IMR-90 (cell line): ENCODE measurements around the gene TENT5C. TPM values are rescaled to one million over a fixed set of nuclear protein-coding genes. Genes with fewer than 3 reads are reported as not detected.

Source experiments
- ATAC-seq: fragments of 200-7000 bp; cut with Tn5 transposase; 2 replicates; pipeline ENCODE4 v1.9.1; 2020; ENCODE audit warnings: low read depth, mild to moderate bottlenecking, moderate library complexity
- BruUV-seq: library from RNA; stranded (reverse); fragments of 400-500 nt; replicated peaks from 2 replicates; lab custom pipeline; 2021; lab: Mats Ljungman, UMichigan
- CTCF ChIA-PET: fragments of 300-600 bp; formaldehyde crosslinking; extraction: SDS; loops from one replicate; lab custom pipeline; 2021; ENCODE audit warnings: antibody characterized with exemption; lab: Yijun Ruan, JAX
- POLR2A ChIA-PET: fragments of 300-600 bp; sonication (Branson Sonifier 250); formaldehyde crosslinking; loops from one replicate; lab custom pipeline; 2022; ENCODE audit warnings: antibody characterized with exemption; ENCODE audit not compliant: unreplicated experiment; lab: Charles Lee
- DNase-seq: peaks from one replicate; pipeline ENCODE4 v3.0.0; 2013
- H2AFZ ChIP-seq: replicated peaks from 2 replicates; pipeline ENCODE3; 2013; ENCODE audit warnings: low read length, mild to moderate bottlenecking; ENCODE audit not compliant: poor library complexity
- H2AK5ac ChIP-seq: 2 replicates; pipeline ENCODE4 v1.6.1; 2013; ENCODE audit warnings: low read depth, low read length, inconsistent platforms
- H2AK9ac ChIP-seq: replicated peaks from 2 replicates; pipeline ENCODE3; 2013; ENCODE audit warnings: mild to moderate bottlenecking, low read depth, low read length, moderate library complexity; ENCODE audit not compliant: poor library complexity
- H2BK120ac ChIP-seq: 2 replicates; pipeline ENCODE4 v1.6.1; 2013; ENCODE audit warnings: low read depth, low read length, inconsistent platforms
- H2BK15ac ChIP-seq: 3 replicates; pipeline ENCODE4 v1.6.1; 2013; ENCODE audit warnings: low read depth, low read length, inconsistent platforms
- H2BK20ac ChIP-seq: 2 replicates; pipeline ENCODE4 v1.6.1; 2013; ENCODE audit warnings: low read depth, mild to moderate bottlenecking, inconsistent platforms, low read length, moderate library complexity
- H2BK5ac ChIP-seq: 2 replicates; pipeline ENCODE4 v1.6.1; 2013; ENCODE audit warnings: mild to moderate bottlenecking, low read depth, low read length, inconsistent platforms; ENCODE audit not compliant: poor library complexity, severe bottlenecking
- H3K14ac ChIP-seq: replicated peaks from 2 replicates; pipeline ENCODE4 v1.6.1; 2013; ENCODE audit warnings: low read depth, low read length, inconsistent platforms
- H3K18ac ChIP-seq: 2 replicates; pipeline ENCODE4 v1.6.1; 2013; ENCODE audit warnings: low read depth, low read length, control low read depth
- H3K23ac ChIP-seq: 2 replicates; pipeline ENCODE4 v1.6.1; 2013; ENCODE audit warnings: low read depth, low read length, inconsistent platforms
- H3K27ac ChIP-seq: 2 replicates; pipeline ENCODE4 v1.5.1; 2013; ENCODE audit warnings: mild to moderate bottlenecking, control low read depth, low read length; ENCODE audit not compliant: insufficient read depth
- H3K27me3 ChIP-seq: 2 replicates; pipeline ENCODE4 v1.6.1; 2013; ENCODE audit warnings: low read length; ENCODE audit not compliant: control insufficient read depth, insufficient read depth
- H3K36me3 ChIP-seq: 2 replicates; pipeline ENCODE4 v1.6.1; 2013; ENCODE audit warnings: low read length, mixed read lengths; ENCODE audit not compliant: control insufficient read depth, insufficient read depth
- H3K4ac ChIP-seq: 2 replicates; pipeline ENCODE4 v1.6.1; 2013; ENCODE audit warnings: low read depth, low read length, inconsistent platforms
- H3K4me1 ChIP-seq: 2 replicates; pipeline ENCODE4 v1.6.1; 2013; ENCODE audit warnings: low read length, mixed read lengths; ENCODE audit not compliant: control insufficient read depth, insufficient read depth
- H3K4me2 ChIP-seq: 2 replicates; pipeline ENCODE4 v1.6.1; 2013; ENCODE audit warnings: low read depth, mild to moderate bottlenecking, control low read depth, low read length, moderate library complexity
- H3K4me3 ChIP-seq: 2 replicates; pipeline ENCODE4 v1.5.1; 2013; ENCODE audit warnings: low read depth, mild to moderate bottlenecking, control low read depth, low read length, moderate library complexity; ENCODE audit not compliant: insufficient read depth
- H3K56ac ChIP-seq: 2 replicates; pipeline ENCODE4 v1.6.1; 2013; ENCODE audit warnings: low read length, inconsistent platforms; ENCODE audit not compliant: insufficient read depth; ENCODE audit errors: extremely low read depth
- H3K79me1 ChIP-seq, 2 experiments: 2 replicates each; pipeline ENCODE4 v1.6.1; 2013; ENCODE audit warnings: low read length in 2 of 2, inconsistent platforms in 1 of 2, low read depth in 1 of 2
- H3K9ac ChIP-seq: 2 replicates; pipeline ENCODE4 v1.6.1; 2013; ENCODE audit warnings: low read depth, low read length, control low read depth
- H3K9me1 ChIP-seq: 2 replicates; pipeline ENCODE4 v1.6.1; 2013; ENCODE audit warnings: low read length, inconsistent platforms; ENCODE audit not compliant: insufficient read depth
- H3K9me3 ChIP-seq: 2 replicates; pipeline ENCODE4 v1.6.1; 2013; ENCODE audit warnings: low read length; ENCODE audit not compliant: control insufficient read depth, insufficient read depth
- H4K20me1 ChIP-seq: 2 replicates; pipeline ENCODE4 v1.6.1; 2013; ENCODE audit warnings: low read length, inconsistent platforms; ENCODE audit not compliant: insufficient read depth
- H4K5ac ChIP-seq: 2 replicates; pipeline ENCODE4 v1.6.1; 2013; ENCODE audit warnings: mild to moderate bottlenecking, low read depth, low read length, control low read depth
- H4K8ac ChIP-seq, 2 experiments: 2 replicates each; pipeline ENCODE4 v1.6.1; 2013; ENCODE audit warnings: low read depth in 2 of 2, low read length in 2 of 2, control low read depth in 1 of 2, inconsistent platforms in 1 of 2
- H4K91ac ChIP-seq: 2 replicates; pipeline ENCODE4 v1.6.1; 2013; ENCODE audit warnings: low read depth, low read length, inconsistent platforms; ENCODE audit not compliant: insufficient read depth
- CEBPB ChIP-seq: IDR thresholded peaks from 2 replicates; pipeline ENCODE4 v1.6.1; 2012; ENCODE audit warnings: low read depth, low read length, improper control_type of control experiment
- FOS ChIP-seq: fragments of 150-350 bp; IDR thresholded peaks from 2 replicates; pipeline ENCODE4 v1.6.1; 2016; ENCODE audit warnings: low read depth, low read length
- MAZ ChIP-seq: IDR thresholded peaks from 2 replicates; pipeline ENCODE4 v1.6.1; 2012; ENCODE audit warnings: low read depth, mild to moderate bottlenecking, low read length, improper control_type of control experiment, moderate library complexity, borderline replicate concordance
- MXI1 ChIP-seq: IDR thresholded peaks from 2 replicates; pipeline ENCODE4 v1.6.1; 2012; ENCODE audit warnings: low read depth, mild to moderate bottlenecking, low read length, moderate library complexity, borderline replicate concordance
- NFE2L2 ChIP-seq: fragments of 150-350 bp; IDR thresholded peaks from 2 replicates; pipeline ENCODE4 v1.6.1; 2016; ENCODE audit warnings: low read depth, mild to moderate bottlenecking, low read length
- POLR2A ChIP-seq: IDR thresholded peaks from 2 replicates; pipeline ENCODE4 v1.6.1; 2012; ENCODE audit warnings: mild to moderate bottlenecking, low read depth, low read length
- RCOR1 ChIP-seq: IDR thresholded peaks from 2 replicates; pipeline ENCODE4 v1.6.1; 2012; ENCODE audit warnings: mild to moderate bottlenecking, low read length, improper control_type of control experiment; ENCODE audit not compliant: insufficient replicate concordance
- SMC3 ChIP-seq: fragments of 150-350 bp; IDR thresholded peaks from 2 replicates; pipeline ENCODE4 v1.6.1; 2016; ENCODE audit warnings: low read depth, mild to moderate bottlenecking, antibody characterized with exemption, low read length, moderate library complexity
- WGBS, 2 experiments: methylation state at CpG; one replicate each; pipeline versions ENCODE4 v1.1.5 to v1.1.7; 2013; ENCODE audit warnings: missing lambda C conversion rate in 2 of 2; ENCODE audit not compliant: insufficient read length in 1 of 2; ENCODE audit errors: extremely low coverage in 2 of 2; 5-methylcytosine and 5-hydroxymethylcytosine counted together
- dilution Hi-C: fragments of 300-500 bp; cut with HindIII; formaldehyde crosslinking; loops from one replicate; pipeline ENCODE4 v1.14.3; 2018; ENCODE audit warnings: low sequenced_read_pairs; ENCODE audit not compliant: unreplicated experiment
- in situ Hi-C: fragments of 300-500 bp; cut with MboI; formaldehyde crosslinking; loops from 3 replicates; pipeline ENCODE4 v1.14.3; 2019; ENCODE audit warnings: low sequenced_read_pairs, inconsistent platforms, mixed read lengths
- intact Hi-C: fragments of 100-400 bp; cut with micrococcal nuclease; formaldehyde crosslinking; loops from 2 replicates; pipeline ENCODE4 v1.10.0; 2022
- polyA plus RNA-seq, 3 experiments: library from polyadenylated mRNA; depleted of rRNA; stranded (reverse); fragments of >200 nt; gene quantifications; 2 replicates each; pipeline ENCODE4 v1.2.3, GENCODE V29; 2012; ENCODE audit warnings: low replicate concordance in 1 of 3
- total RNA-seq: library from RNA; depleted of rRNA; stranded (reverse); fragments of >200 nt; gene quantifications from 2 replicates; pipeline ENCODE4 v1.2.3, GENCODE V29; 2012
- TF ChIP-seq, protein P1 (sequence below): conservative IDR thresholded peaks from 2 replicates; pipeline ENCODE4 v1.5.1; 2012; ENCODE audit warnings: mild to moderate bottlenecking, low read depth, low read length, improper control_type of control experiment

TENT5C gene
- total and polyA plus RNA-seq, 2 of the 4 experiments (the other 2 are of a cell fraction) = 1.5 to 4.1 TPM

DNA sequence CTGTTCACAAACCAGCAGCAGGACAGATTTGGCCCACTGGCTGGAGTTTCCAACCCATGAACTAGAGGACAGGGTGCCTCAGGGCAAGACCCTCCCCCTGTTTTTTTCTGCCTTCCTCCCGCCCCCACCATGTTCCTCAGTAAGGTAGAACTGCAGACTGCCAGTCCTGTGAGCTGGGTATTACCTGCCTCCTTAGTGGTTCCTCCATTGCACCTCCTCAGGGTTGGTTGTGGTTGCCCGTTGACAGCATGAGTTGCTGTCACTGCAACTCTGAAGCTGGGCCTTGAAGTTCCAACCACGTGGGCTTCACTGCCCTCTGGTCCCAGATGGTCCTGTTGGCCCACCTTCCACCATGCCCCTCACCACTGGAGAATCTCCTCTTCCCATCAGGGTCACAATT lies 28.8 kb downstream of the TENT5C start:
- BruUV-seq = no TSS peak
- no peak overlapping the region for H3K27ac ChIP-seq
- DNase-seq (no peak), ATAC-seq (no peak)
- H3K4ac ChIP-seq = no peak overlapping the region
- TF ChIP-seq SMC3 = no peak
- no peak for TF ChIP-seq FOS
- no peak for TF ChIP-seq CEBPB
- TF ChIP-seq MAZ = no peak
- no peak for TF ChIP-seq RCOR1
- TF ChIP-seq MXI1 = no peak
- no peak for TF ChIP-seq POLR2A
- no peak for TF ChIP-seq NFE2L2
- TF ChIP-seq, protein P1, sequence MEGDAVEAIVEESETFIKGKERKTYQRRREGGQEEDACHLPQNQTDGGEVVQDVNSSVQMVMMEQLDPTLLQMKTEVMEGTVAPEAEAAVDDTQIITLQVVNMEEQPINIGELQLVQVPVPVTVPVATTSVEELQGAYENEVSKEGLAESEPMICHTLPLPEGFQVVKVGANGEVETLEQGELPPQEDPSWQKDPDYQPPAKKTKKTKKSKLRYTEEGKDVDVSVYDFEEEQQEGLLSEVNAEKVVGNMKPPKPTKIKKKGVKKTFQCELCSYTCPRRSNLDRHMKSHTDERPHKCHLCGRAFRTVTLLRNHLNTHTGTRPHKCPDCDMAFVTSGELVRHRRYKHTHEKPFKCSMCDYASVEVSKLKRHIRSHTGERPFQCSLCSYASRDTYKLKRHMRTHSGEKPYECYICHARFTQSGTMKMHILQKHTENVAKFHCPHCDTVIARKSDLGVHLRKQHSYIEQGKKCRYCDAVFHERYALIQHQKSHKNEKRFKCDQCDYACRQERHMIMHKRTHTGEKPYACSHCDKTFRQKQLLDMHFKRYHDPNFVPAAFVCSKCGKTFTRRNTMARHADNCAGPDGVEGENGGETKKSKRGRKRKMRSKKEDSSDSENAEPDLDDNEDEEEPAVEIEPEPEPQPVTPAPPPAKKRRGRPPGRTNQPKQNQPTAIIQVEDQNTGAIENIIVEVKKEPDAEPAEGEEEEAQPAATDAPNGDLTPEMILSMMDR = no peak
- no peak overlapping the region for H2BK120ac ChIP-seq
- no peak overlapping the region for H2AK5ac ChIP-seq
- no peak overlapping the region for H3K56ac ChIP-seq
- H3K4me2 ChIP-seq = no peak overlapping the region
- in situ Hi-C loops (no loop called here), dilution Hi-C loops (no loop called here), intact Hi-C loops (no loop called here)
- no peak overlapping the region for H2BK15ac ChIP-seq
- H2AK9ac ChIP-seq = no peak overlapping the region
- H2AFZ ChIP-seq = no peak overlapping the region
- no peak overlapping the region for H2BK20ac ChIP-seq
- no peak overlapping the region for H4K5ac ChIP-seq
- peaks cover 0 to 5% of the 10 kb centered on the region in 2 experiments; a peak in 2 of 4 replicates for H3K79me1 ChIP-seq
- ChIA-PET CTCF (no interaction called here), POLR2A (no interaction called here)
- no peak overlapping the region for H3K9ac ChIP-seq
- H2BK5ac ChIP-seq = no peak overlapping the region
- no peak overlapping the region for H3K23ac ChIP-seq
- no peak overlapping the region for H4K91ac ChIP-seq
- no peak overlapping the region for H3K4me3 ChIP-seq
- H3K9me1 ChIP-seq = peaks cover 7% of the 10 kb centered on the region
- H3K14ac ChIP-seq = no peak overlapping the region
- H3K4me1 ChIP-seq = peaks cover 2% of the 10 kb centered on the region; the same call in 1 of the 2 replicates
- 72% methylated on average over 2 of the region's 3 CpGs; no CpG with 5 or more reads in 1 of the 2 experiments for WGBS, 2 experiments
- no peaks in the 10 kb centered on the region for H3K9me3 ChIP-seq
- no peak overlapping the region for H3K18ac ChIP-seq
- H3K27me3 ChIP-seq = no peaks in the 10 kb centered on the region; the same call in 1 of the 2 replicates
- H4K20me1 ChIP-seq = peaks cover 9% of the 10 kb centered on the region; the same call in 1 of the 2 replicates
- no peak overlapping the region for H4K8ac ChIP-seq
- H3K36me3 ChIP-seq = no peaks in the 10 kb centered on the region
